Liver (tissue), 9 donors: ENCODE data around the gene RBM5. TPM values are rescaled to one million over a fixed set of nuclear protein-coding genes. Genes with fewer than 3 reads are reported as not detected.
A peak's percentile ranks its signal among the peaks of the same experiment; 100 is the strongest.

Experiments used
- DNase-seq: peaks from one replicate; pipeline ENCODE4 v3.0.0-alpha.2; 2017; ENCODE audit warnings: low spot score
- H3K27ac ChIP-seq, 2 donors: one replicate each; pipeline ENCODE4 v1.7.0; 2013; ENCODE audit warnings: inconsistent platforms in 2 of 2, low read length in 2 of 2, control low read depth in 1 of 2, low read depth in 1 of 2, mild to moderate bottlenecking in 1 of 2
- H3K27me3 ChIP-seq, 4 donors: one replicate each; pipeline versions ENCODE4 v1.6.1 to v1.7.0; 2013; ENCODE audit warnings: low read length in 3 of 4, inconsistent platforms in 1 of 4, mild to moderate bottlenecking in 1 of 4, moderate library complexity in 1 of 4; ENCODE audit not compliant: control insufficient read depth in 4 of 4, insufficient read depth in 4 of 4
- H3K36me3 ChIP-seq, 4 donors: one replicate each; pipeline versions ENCODE4 v1.6.1 to v1.7.0; 2013; ENCODE audit warnings: low read length in 3 of 4, mild to moderate bottlenecking in 3 of 4, low read depth in 1 of 4, moderate library complexity in 1 of 4; ENCODE audit not compliant: control insufficient read depth in 4 of 4, insufficient read depth in 3 of 4
- H3K4me1 ChIP-seq, 4 donors: one replicate each; pipeline versions ENCODE4 v1.6.1 to v1.7.0; 2013; ENCODE audit warnings: low read length in 3 of 4, mild to moderate bottlenecking in 3 of 4, moderate library complexity in 1 of 4; ENCODE audit not compliant: control insufficient read depth in 4 of 4, insufficient read depth in 4 of 4
- H3K4me3 ChIP-seq, 3 donors: one replicate each; pipeline versions ENCODE4 v1.6.1 to v1.7.0; 2013; ENCODE audit warnings: low read length in 3 of 3, control low read depth in 1 of 3, low read depth in 1 of 3, mild to moderate bottlenecking in 1 of 3
- H3K9ac ChIP-seq, 2 donors: one replicate each; pipeline ENCODE4 v1.7.0; 2013; ENCODE audit warnings: low read length in 2 of 2, mild to moderate bottlenecking in 2 of 2, moderate library complexity in 2 of 2, control low read depth in 1 of 2, low read depth in 1 of 2
- H3K9me3 ChIP-seq, 4 donors: one replicate each; pipeline versions ENCODE4 v1.6.1 to v1.7.0; 2013; ENCODE audit warnings: low read length in 3 of 4; ENCODE audit not compliant: control insufficient read depth in 4 of 4
- EGR1 ChIP-seq, 2 donors: IDR thresholded peaks; 2 replicates each; pipeline ENCODE4 v1.6.1; 2016 to 2018; ENCODE audit warnings: antibody characterized with exemption in 2 of 2, low read depth in 2 of 2
- FOXA1 ChIP-seq: IDR thresholded peaks from 2 replicates; pipeline ENCODE4 v1.6.1; 2016; ENCODE audit warnings: antibody characterized with exemption
- FOXA2 ChIP-seq: IDR thresholded peaks from 2 replicates; pipeline ENCODE4 v1.6.1; 2016; ENCODE audit warnings: antibody characterized with exemption
- GABPA ChIP-seq, 2 donors: IDR thresholded peaks in 1 of 2; conservative IDR thresholded peaks in 1 of 2; 2 replicates each; pipeline ENCODE4 v1.6.1; 2016; ENCODE audit warnings: antibody characterized with exemption in 2 of 2, mild to moderate bottlenecking in 1 of 2, moderate library complexity in 1 of 2
- HNF4A ChIP-seq, 2 donors: conservative IDR thresholded peaks; 2 replicates each; pipeline ENCODE4 v1.6.1; 2016; ENCODE audit warnings: antibody characterized with exemption in 2 of 2, mild to moderate bottlenecking in 2 of 2
- HNF4G ChIP-seq: IDR thresholded peaks from 2 replicates; pipeline ENCODE4 v1.6.1; 2016; ENCODE audit warnings: antibody characterized with exemption
- NR2F2 ChIP-seq: IDR thresholded peaks from 2 replicates; pipeline ENCODE4 v1.6.1; 2016; ENCODE audit warnings: antibody characterized with exemption
- RAD21 ChIP-seq, 2 donors: IDR thresholded peaks; 2 replicates each; pipeline ENCODE4 v1.6.1; 2016; ENCODE audit warnings: antibody characterized with exemption in 2 of 2, mild to moderate bottlenecking in 2 of 2
- RXRA ChIP-seq, 2 donors: IDR thresholded peaks; 2 replicates each; pipeline ENCODE4 v1.6.1; 2017 to 2018; ENCODE audit warnings: antibody characterized with exemption in 2 of 2, mild to moderate bottlenecking in 1 of 2
- TAF1 ChIP-seq: conservative IDR thresholded peaks from 2 replicates; pipeline ENCODE4 v1.6.1; 2016; ENCODE audit warnings: antibody characterized with exemption, mild to moderate bottlenecking
- YY1 ChIP-seq: IDR thresholded peaks from 2 replicates; pipeline ENCODE4 v1.6.1; 2016; ENCODE audit warnings: antibody characterized with exemption, mild to moderate bottlenecking
- WGBS: extraction: QIAGEN DNeasy Blood & Tissue Kit; methylation state at CpG from one replicate; pipeline ENCODE4 v1.1.7; 2013; 5-methylcytosine and 5-hydroxymethylcytosine counted together
- polyA plus RNA-seq, 2 donors: library from polyadenylated mRNA; stranded (reverse) in 1 of 2; unstranded in 1 of 2; fragments of 200-250 nt in 1 of 2; fragments of >200 nt in 1 of 2; fragmentation: Nextera tagmentation in 1 of 2; extraction: Ambion mirVana in 1 of 2; gene quantifications; one replicate each; pipeline versions ENCODE4 v1.2.1 to v1.2.3, GENCODE V29; 2013 to 2015
- total RNA-seq, 2 donors: library from RNA; depleted of rRNA; stranded (reverse); fragments of >200 nt; gene quantifications; one replicate each; pipeline ENCODE4 v1.2.3, GENCODE V29; 2014
- TF ChIP-seq, protein P1 (sequence below): fragments of 150-350 bp; IDR thresholded peaks from 2 replicates; pipeline ENCODE4 v1.5.1; 2017; ENCODE audit warnings: improper control_type of control experiment, low read depth, low read length; ENCODE audit not compliant: missing input control
- TF ChIP-seq, protein P2 (sequence below): IDR thresholded peaks from 2 replicates; pipeline ENCODE4 v1.6.1; 2016; ENCODE audit warnings: antibody characterized with exemption
- TF ChIP-seq, protein P3 (sequence below): IDR thresholded peaks from 2 replicates; pipeline ENCODE4 v1.6.1; 2016; ENCODE audit warnings: antibody characterized with exemption
- TF ChIP-seq, protein P4 (sequence below): IDR thresholded peaks from 2 replicates; pipeline ENCODE4 v1.6.1; 2016; ENCODE audit warnings: antibody characterized with exemption
- donor health status: healthy.
- donor health status: healthy.
- donor health status: healthy.
- donor health status: healthy.
- donor health status: healthy.

The RBM5 gene
- total and polyA plus RNA-seq, 4 donors: 21.2 to 142 (median 64.3) TPM

DNA sequence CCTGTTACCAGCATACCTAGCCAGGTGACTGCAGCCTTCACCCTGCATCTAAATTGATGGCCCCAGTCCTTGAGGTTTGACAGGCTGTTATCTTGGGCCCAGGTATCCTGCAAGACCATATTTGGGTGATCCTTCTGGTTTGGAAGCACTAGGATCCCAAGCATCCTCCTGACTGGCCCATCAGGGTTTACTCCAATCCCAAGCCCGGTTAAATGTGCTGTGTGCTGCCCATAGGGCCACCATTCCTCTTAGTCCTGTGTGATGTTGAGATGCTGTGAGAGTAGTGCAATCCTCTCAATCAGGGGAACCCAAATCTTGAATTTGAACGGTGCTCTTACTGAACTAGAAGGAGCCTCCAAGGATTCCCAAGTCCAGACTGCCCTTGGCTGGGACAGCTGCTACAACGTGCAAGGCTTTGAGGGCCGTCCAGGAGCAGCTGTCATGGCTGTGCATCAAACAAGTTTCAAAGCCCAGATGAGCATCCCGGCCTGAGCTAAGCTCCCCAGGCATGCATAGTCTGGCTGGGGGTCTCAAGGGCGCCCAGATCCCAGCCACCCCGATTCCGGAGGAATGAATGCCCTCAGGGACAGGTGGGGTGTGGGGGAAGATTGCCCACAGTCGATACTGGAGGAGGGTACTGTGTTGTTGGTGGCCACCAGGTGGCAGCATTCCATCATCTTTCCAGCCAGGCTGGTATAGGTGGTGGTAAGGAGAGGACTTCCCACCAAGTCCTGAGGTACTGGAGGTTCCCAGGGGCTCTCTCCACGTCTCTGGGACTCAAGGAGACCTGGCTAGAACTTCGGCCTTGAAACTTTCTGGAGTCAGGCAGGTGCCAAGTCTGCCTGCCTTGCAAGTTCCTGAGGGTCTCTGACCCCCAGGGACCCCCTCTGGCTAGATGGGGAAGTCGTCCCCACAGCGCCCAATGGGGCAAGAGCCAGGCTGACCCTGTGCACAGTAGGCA is 32.6 kb downstream of the RBM5 start:
- H3K36me3 ChIP-seq: peaks cover 3 to 41% (median 30%) of the 10 kb centered on the region in 4 donors
- 34% methylated on average over 13 of the region's 13 CpGs for WGBS
- no peak overlapping the region for H3K27ac ChIP-seq
- peak; percentile 82 for DNase-seq
- H3K4me1 ChIP-seq: no peaks in the 10 kb centered on the region
- H3K9ac ChIP-seq: no peak overlapping the region
- no peaks in the 10 kb centered on the region for H3K27me3 ChIP-seq
- H3K9me3 ChIP-seq: no peaks in the 10 kb centered on the region
- TF ChIP-seq, protein P1, sequence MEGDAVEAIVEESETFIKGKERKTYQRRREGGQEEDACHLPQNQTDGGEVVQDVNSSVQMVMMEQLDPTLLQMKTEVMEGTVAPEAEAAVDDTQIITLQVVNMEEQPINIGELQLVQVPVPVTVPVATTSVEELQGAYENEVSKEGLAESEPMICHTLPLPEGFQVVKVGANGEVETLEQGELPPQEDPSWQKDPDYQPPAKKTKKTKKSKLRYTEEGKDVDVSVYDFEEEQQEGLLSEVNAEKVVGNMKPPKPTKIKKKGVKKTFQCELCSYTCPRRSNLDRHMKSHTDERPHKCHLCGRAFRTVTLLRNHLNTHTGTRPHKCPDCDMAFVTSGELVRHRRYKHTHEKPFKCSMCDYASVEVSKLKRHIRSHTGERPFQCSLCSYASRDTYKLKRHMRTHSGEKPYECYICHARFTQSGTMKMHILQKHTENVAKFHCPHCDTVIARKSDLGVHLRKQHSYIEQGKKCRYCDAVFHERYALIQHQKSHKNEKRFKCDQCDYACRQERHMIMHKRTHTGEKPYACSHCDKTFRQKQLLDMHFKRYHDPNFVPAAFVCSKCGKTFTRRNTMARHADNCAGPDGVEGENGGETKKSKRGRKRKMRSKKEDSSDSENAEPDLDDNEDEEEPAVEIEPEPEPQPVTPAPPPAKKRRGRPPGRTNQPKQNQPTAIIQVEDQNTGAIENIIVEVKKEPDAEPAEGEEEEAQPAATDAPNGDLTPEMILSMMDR: peak; percentile 76
- TF ChIP-seq RXRA (IDR thresholded peaks at IDR 0.05) (no peak), RAD21 (IDR thresholded peaks at IDR 0.05) (peak; percentile 90 to 92), NR2F2 (no peak)
- no peak overlapping the region for H3K4me3 ChIP-seq

DNA sequence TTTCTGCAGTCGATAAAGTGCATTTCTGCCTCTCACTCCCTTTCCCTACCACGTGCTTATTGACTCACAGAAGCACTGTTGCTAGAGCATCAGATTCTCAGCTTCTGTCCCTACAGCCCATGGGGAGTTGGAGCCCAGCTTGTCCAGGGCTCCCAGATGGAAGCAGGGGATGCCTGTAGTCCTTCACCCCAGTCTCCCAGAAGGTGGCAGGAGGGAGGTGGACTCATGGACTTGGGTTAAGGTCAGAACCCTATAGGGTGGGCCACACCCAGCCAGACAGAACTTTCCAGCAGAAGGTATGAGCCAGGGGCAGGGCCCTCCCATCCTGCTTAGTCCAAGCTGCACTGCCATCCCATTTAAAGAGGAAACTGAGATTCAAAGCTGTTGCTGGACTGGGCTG is 33.4 kb downstream of the RBM5 start:
- no peaks in the 10 kb centered on the region for H3K27me3 ChIP-seq
- no peaks in the 10 kb centered on the region for H3K9me3 ChIP-seq
- TF ChIP-seq GABPA (IDR thresholded peaks at IDR 0.05 in 1 of 2, conservative IDR thresholded peaks at IDR 0.05 in 1 of 2) (no peak), HNF4A (conservative IDR thresholded peaks at IDR 0.05) (no peak), FOXA1 (no peak), HNF4G (no peak), RXRA (IDR thresholded peaks at IDR 0.05) (no peak), FOXA2 (no peak), EGR1 (IDR thresholded peaks at IDR 0.05; ENCODE audit: low read depth in 2 of 2) (no peak), TAF1 (no peak), YY1 (no peak), RAD21 (IDR thresholded peaks at IDR 0.05) (no peak)
- TF ChIP-seq, protein P2, sequence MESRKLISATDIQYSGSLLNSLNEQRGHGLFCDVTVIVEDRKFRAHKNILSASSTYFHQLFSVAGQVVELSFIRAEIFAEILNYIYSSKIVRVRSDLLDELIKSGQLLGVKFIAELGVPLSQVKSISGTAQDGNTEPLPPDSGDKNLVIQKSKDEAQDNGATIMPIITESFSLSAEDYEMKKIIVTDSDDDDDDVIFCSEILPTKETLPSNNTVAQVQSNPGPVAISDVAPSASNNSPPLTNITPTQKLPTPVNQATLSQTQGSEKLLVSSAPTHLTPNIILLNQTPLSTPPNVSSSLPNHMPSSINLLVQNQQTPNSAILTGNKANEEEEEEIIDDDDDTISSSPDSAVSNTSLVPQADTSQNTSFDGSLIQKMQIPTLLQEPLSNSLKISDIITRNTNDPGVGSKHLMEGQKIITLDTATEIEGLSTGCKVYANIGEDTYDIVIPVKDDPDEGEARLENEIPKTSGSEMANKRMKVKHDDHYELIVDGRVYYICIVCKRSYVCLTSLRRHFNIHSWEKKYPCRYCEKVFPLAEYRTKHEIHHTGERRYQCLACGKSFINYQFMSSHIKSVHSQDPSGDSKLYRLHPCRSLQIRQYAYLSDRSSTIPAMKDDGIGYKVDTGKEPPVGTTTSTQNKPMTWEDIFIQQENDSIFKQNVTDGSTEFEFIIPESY: no peak
- TF ChIP-seq, protein P3, sequence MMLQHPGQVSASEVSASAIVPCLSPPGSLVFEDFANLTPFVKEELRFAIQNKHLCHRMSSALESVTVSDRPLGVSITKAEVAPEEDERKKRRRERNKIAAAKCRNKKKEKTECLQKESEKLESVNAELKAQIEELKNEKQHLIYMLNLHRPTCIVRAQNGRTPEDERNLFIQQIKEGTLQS: no peak
- TF ChIP-seq, protein P4, sequence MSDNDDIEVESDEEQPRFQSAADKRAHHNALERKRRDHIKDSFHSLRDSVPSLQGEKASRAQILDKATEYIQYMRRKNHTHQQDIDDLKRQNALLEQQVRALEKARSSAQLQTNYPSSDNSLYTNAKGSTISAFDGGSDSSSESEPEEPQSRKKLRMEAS: no peak
- H3K4me1 ChIP-seq: no peaks in the 10 kb centered on the region
- H3K36me3 ChIP-seq: peaks cover 2 to 34% (median 23%) of the 10 kb centered on the region in 4 donors
- no peak overlapping the region for H3K9ac ChIP-seq
- WGBS: 87% methylated on average over 2 of the region's 2 CpGs
- no peak for DNase-seq
- H3K4me3 ChIP-seq: no peak overlapping the region
- H3K27ac ChIP-seq: no peak overlapping the region
